Activated T-helper 9 cell treated with anti-CD3 and anti-CD28 coated beads, Interleukin-2, amount 50 U/mL, for 16 hours (primary cell): Measurements from ENCODE around the gene ZNF593OS.
A peak's percentile ranks its signal among the peaks of the same experiment; 100 is the strongest.

Source experiments
- DNase-seq: peaks from one replicate; pipeline ENCODE4 v3.0.0-alpha.2; 2020; ENCODE audit warnings: low read depth

Gene ZNF593OS

DNA sequence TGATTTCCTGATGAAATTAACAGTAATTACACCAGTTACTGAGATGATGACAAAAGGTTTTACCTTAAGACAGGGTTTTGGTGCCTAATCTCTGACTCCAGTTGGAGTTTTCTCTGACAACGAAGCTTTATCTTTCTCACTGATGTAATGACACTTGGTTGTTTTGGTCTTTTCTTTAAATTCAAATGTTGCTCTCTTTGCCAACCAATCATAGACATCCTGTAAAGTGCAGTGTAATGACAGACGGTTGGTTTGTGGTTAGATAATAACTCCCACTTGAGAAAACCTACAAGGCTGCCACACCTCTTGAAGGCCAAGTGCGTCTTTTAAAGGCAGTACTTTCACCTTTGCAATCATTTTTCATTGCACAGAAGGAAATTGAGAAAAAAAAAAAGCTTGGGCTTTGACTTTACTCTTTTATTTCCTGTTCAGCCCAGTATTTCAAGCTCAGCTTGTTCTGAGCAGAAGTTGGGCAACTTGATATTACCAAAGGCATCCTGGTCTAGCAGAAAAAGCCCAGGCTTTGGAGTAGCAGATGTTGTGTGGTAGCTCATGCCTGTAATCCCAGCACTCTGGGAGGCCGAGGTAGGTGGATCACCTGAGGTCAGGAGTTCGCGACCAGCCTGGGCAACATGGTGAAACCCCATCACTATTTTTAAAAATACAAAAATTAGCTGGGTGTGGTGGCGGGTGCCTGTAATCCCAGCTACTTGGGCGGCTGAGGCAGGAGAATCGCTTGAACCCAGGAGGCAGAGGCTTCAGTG, 45.1 kb downstream of the ZNF593OS start:
- DNase-seq, result peak; percentile 15

DNA sequence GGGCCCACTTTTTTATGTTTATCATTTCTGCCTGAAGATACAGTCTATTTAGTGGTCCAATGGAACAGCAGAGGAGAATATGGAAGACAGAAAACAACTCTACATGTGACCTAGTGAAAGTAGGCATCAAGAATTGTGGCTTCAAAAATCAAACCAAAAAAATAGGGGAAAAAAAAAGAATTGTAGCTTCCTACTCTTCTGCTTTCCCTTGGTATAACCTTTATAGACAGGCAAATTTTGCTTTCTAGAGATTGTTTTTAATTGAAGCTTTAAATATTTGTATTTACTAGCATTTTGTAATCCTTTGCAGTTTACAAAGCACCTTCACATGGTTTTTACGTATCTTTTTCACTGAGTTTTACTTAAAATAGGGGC, 45.7 kb downstream of the ZNF593OS start:
- no peak for DNase-seq

DNA sequence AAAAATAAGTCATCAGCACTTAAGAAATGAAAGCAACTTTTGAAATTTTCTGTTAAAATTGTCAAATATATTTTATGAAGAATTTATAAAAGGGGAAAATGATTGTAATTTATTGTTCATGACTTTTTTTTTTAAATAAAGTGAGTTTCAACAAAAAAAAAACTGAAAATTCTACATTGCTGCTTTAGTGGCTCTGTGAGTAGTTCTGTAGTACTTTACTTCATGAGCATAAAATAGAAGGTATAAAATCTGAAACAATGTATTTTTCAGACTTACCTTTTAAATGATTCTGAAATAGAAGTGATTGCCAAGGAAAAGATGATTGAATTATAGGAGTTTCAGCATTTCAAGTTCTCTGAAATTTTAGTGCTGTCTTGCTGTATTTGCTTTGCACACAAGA, 46.2 kb downstream of the ZNF593OS start:
- DNase-seq, result no peak

DNA sequence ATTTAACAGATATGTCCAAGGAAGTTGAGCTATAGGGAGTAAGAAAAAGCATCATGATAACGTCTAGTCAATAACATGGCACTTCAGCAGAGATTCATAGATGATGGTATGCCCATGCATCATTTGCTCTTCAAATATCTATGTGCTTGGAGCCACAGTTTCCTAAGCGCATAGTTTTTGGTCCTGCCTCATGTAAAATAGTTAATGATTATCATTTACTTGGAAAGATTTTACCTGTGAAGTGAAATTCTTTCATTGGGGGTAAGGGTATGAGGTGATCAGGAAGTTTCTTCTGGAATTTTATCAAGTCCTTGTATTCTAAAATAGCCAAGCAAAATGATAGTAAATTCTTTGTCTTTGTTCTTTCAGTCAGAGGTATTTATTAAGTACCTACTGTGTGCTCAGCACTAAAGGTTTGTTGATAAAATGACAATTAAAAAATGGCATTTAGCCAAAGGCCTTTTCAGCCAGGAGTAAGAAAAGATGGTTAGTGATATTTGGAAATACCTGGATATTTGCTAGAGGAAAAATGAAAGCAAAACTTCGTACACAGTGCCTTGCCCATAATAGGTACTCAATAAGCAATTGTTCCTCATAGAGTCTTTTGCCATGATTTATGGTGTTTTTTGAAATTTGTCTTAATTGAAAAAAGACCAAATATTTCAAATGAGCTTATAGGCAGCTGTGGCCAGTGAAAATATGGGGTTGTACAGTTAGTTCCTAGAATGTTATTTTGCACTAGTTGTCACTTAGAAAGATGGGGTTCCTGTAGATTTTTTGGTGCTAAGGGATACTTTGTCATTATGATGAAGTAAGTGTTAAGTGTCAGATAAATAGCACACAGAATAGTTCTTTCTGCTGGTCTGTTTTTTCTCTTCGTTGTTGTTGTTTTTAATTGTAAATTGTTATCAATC, 47.0 kb downstream of the ZNF593OS start:
- DNase-seq, result no peak

DNA sequence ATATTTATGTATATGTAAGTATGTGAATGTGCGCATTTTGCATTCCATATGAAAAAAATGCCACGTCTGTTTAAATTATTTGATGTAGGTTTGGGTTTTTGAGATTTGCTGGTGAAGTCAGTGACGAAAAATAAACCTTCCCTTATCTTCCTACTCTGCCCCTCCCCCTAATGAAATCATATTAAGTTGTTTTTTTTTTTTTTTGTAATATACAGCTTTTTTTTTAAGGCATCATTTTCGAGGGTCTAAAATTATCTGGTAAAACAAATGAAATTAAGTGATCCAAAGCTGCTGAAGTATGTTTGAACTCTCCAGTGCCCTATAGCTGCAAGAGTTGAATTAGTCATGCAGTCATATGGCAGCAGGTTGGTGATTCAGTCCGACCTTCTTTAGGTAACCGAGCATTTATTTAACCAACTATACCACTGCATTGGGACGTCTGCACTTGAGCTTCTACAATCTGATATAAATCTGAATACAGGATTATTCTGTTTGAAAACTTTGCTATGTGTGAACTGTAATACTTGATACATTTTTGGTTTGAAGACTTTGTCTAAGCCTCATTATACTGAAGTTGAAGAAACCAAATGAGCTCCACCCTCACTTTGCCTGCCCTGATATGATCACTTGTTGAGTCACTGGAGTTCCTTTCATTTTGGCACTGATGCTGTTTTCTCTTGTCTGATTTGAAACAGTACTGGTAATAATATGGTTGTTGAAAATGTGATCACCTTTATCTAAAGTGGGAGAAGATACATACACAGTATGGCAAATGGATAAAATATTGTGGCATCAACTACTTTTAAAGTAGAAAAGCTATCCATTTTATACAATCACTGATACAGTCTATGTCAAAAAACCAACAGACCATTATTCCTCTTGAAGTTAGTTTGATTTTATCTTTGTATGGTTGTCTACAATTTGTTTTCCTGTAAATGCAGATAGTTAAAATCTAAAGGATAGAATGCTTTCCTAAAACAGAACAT, 48.4 kb downstream of the ZNF593OS start:
- no peak for DNase-seq

DNA sequence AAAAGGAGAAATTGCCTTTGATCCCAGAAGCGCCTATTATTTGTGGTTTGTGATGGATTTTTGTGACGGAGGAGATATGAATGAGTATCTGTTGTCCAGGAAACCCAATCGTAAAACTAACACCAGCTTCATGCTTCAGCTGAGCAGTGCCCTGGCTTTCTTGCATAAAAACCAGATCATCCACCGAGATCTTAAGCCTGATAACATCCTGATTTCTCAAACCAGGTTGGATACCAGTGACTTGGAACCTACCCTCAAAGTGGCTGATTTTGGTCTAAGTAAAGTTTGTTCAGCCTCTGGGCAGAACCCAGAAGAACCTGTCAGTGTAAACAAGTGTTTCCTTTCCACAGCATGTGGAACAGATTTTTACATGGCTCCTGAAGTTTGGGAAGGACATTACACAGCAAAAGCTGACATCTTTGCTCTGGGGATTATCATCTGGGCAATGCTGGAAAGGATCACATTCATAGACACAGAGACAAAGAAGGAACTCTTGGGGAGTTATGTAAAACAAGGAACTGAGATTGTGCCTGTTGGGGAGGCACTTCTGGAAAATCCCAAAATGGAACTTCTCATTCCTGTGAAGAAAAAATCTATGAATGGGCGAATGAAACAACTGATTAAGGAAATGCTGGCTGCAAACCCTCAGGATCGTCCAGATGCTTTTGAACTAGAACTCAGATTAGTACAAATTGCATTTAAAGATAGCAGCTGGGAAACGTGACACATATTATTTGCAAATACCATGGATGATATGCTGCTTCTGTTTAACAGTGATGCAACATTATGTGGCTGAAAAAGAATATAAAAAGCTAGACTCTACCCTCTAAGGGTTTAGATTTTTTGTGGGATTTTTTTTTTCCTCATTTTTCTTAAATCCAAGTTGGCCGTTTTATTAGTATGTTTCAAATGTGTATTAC, 49.5 kb downstream of the ZNF593OS start:
- no peak for DNase-seq

DNA sequence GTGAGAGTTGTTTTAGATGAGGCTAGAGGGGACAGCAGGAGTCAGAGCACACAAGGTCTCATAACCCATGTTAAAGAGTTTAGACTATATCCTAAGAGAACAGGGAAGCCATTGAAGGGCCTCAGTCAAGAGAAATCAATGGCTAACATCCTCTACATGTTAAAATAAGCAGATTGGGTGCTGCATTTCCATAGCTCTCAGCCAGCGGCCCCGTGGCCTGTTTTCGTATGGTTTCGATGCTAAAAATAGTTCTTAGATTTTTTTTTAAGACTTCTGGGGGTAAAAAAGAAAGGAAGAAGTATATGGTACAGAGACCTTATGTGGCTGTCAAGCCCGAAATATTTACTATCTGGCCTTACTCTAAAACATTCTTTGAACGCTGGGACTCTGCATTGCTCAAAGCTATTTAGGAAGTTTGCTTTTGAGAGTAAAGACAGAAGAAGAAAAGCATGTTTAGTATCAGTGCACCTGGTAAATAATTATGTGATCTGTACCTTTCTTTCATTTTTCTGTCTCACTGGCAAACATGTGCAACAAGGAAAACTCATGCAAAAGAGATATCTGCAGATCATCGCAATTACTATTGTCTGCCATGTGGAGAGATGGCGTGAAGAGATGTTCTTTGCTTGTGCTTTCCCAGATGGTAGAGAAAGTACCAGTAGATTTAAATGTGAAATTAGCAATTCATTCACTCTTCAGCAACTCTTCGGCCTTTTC, 51.6 kb downstream of the ZNF593OS start:
- no peak for DNase-seq
